H1 (cell line): ENCODE data around the gene TCF4. TPM values are rescaled to one million over a fixed set of nuclear protein-coding genes. Genes with fewer than 3 reads are reported as not detected.

ENCODE experiments used
- EZH2 ChIP-seq: fragments of 200-600 bp; sonication (generic); IDR thresholded peaks from 2 replicates; pipeline ENCODE4 v1.7.1; 2012; ENCODE audit warnings: low read depth, mild to moderate bottlenecking, moderate library complexity, low read length, inconsistent platforms; ENCODE audit not compliant: severe bottlenecking
- polyA plus RNA-seq, 7 experiments: library from polyadenylated mRNA; depleted of rRNA in 3 of 7; stranded (reverse) in 5 of 7; unstranded in 2 of 7; fragments of >200 nt in 5 of 7; fragments of 200-250 nt in 2 of 7; gene quantifications; 1 replicate in 5 of 7; 2 replicates in 1 of 7; 4 replicates in 1 of 7; pipeline versions ENCODE4 v1.2.1 to v1.2.3, GENCODE V29; 2011 to 2013; ENCODE audit warnings: missing spikeins in 2 of 7, mixed read lengths in 2 of 7
- total RNA-seq: library from RNA; stranded (reverse); fragmentation: NEBNext Ultra II Directional; extraction: Animal tissue kit (Norgen Biotek cat#: 25700); gene quantifications from 2 replicates; pipeline ENCODE4 v1.2.1, GENCODE V29; 2021

Gene TCF4
- total and polyA plus RNA-seq, 2 of the 8 experiments (the other 6 are each of a cell fraction or from before 2014, with no cell fraction given), result 59.3 to 118 TPM

DNA sequence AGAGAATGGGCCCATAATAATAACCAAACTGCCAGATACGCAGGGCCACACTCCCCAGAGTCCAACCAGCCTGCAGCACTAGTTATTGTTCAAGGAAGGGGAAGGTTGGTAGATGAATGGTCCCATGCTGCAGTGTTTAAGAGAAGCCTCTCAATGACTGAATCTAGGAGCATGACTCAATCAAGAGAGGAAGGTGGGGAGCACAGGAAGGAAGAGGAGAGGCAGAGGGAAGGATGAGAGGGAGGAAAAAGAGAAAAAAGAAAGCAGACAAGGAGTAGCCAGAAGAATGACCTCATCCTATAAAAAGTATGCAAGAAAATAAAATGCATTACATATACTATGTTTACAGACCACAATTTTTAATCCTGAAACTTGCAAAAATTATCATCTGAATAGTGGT, 174.5 kb downstream of the TCF4 start (continued):
- no peak for TF ChIP-seq EZH2
